HEK293T (cell line): ENCODE results near the gene MACROD2.

ENCODE experiments used
- BHLHE40 ChIP-seq: fragments of 450-650 bp; IDR thresholded peaks from 2 replicates; pipeline ENCODE4 v1.6.1; 2016; ENCODE audit warnings: mild to moderate bottlenecking, moderate library complexity, borderline replicate concordance
- FOXA1 ChIP-seq: fragments of 450-650 bp; IDR thresholded peaks from 2 replicates; pipeline ENCODE4 v1.6.1; 2016; ENCODE audit warnings: mild to moderate bottlenecking
- L3MBTL2 ChIP-seq: fragments of 450-650 bp; conservative IDR thresholded peaks from 2 replicates; pipeline ENCODE4 v1.6.1; 2016; ENCODE audit warnings: mild to moderate bottlenecking
- LEF1 ChIP-seq: fragments of 450-650 bp; IDR thresholded peaks from 2 replicates; pipeline ENCODE4 v1.6.1; 2017; ENCODE audit warnings: mild to moderate bottlenecking, borderline replicate concordance
- PKNOX1 ChIP-seq: fragments of 450-650 bp; IDR thresholded peaks from 2 replicates; pipeline ENCODE4 v1.6.1; 2016

- TF ChIP-seq FOXA1, result no peak
- TF ChIP-seq BHLHE40, result no peak
- TF ChIP-seq PKNOX1, result no peak
- TF ChIP-seq LEF1, result no peak
- no peak for TF ChIP-seq L3MBTL2
Observed at GRCh38 chr20:15328084-15328483, 1332.8 kb downstream of the MACROD2 start.
